Measurements from ENCODE around the gene ZNF428. TPM values are rescaled to one million over a fixed set of nuclear protein-coding genes. Genes with fewer than 3 reads are reported as not detected.

ZNF428 gene
- total and polyA plus RNA-seq, 2 donors (not counting 1 experiment from before 2014, with no cell fraction given): 17.2 to 43.9 TPM

DNA sequence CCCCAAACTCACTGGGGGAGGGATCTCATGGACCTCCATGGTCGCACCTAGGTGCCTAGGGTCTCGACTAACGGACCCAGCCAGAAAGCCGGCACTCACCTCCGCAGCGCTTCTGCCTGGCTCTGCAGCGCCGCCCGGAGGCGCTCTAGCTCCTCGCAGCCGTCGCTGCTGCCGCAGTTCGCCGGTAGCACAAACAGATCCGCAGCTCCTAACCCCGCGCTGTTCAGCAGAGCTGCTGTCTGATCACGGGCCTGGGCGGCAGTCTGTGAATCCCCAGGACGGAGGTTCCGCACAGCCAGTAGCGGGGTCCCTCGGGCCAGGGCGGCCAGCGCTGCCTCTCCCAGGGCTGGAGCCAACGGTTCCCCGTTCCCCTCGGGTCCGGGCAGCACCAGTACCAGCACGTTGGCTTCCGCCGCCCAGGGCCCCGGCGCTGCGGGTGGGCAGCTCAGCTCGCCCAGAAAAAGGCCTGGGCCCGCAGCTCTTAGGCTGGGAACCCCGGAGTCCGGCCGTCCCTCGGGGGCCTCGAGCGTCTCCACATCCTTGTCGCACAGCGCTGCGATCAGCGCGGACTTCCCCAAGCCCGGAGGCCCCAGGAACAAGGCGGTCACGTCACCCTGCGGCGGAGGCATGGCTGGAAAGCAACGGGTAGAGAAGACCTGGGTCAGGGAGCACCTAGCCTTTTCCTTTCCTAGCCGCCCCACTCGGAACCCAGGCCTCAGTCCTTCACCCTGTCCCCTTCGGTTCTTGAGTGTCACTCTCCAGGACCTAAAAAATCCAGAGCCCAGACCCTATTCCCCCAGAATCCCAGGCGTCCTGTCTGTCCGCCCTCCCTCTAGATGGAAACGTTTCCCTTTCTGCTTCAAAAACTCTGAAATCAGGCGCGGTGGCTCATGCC, 24.5 kb downstream of the ZNF428 start:
- Histone ChIP-seq H3K4me3 (replicated peaks in 1 of 4; ENCODE audit: control extremely low read depth in 1 of 4, insufficient read depth in 1 of 4, low read depth in 3 of 4, low read length in 4 of 4) (peak overlapping the region; percentile 52 to 90 (median 78)), H3K36me3 (ENCODE audit: control insufficient read depth, insufficient read depth, low read length) (peaks cover 27% of the 10 kb centered on the region), H3K4me1 (ENCODE audit: control insufficient read depth, extremely low read depth, insufficient read depth, low read length) (peaks cover 8% of the 10 kb centered on the region), H3K79me2 (ENCODE audit: control insufficient read depth, insufficient read depth, low read length) (peaks cover 42% of the 10 kb centered on the region), H3K9ac (ENCODE audit: insufficient read depth, low read length) (peak overlapping the region; percentile 79), H3K27ac (ENCODE audit: insufficient read depth, low read length) (peak overlapping the region; percentile 84), H2AFZ (ENCODE audit: low read length) (no peak overlapping the region), H4K20me1 (ENCODE audit: control insufficient read depth, extremely low read depth, insufficient read depth, low read length) (no peaks in the 10 kb centered on the region), H3K27me3 (ENCODE audit: control insufficient read depth, insufficient read depth, low read length) (no peaks in the 10 kb centered on the region), H3K9me3 (ENCODE audit: control insufficient read depth, insufficient read depth, low read depth, low read length) (no peaks in the 10 kb centered on the region), H3K4me2 (ENCODE audit: extremely low read depth, insufficient read depth, low read length) (peak overlapping the region; percentile 94)
- DNase-seq (ENCODE audit: low read depth in 2 of 2): peak; percentile 56 to 60
- TF ChIP-seq, protein P1, sequence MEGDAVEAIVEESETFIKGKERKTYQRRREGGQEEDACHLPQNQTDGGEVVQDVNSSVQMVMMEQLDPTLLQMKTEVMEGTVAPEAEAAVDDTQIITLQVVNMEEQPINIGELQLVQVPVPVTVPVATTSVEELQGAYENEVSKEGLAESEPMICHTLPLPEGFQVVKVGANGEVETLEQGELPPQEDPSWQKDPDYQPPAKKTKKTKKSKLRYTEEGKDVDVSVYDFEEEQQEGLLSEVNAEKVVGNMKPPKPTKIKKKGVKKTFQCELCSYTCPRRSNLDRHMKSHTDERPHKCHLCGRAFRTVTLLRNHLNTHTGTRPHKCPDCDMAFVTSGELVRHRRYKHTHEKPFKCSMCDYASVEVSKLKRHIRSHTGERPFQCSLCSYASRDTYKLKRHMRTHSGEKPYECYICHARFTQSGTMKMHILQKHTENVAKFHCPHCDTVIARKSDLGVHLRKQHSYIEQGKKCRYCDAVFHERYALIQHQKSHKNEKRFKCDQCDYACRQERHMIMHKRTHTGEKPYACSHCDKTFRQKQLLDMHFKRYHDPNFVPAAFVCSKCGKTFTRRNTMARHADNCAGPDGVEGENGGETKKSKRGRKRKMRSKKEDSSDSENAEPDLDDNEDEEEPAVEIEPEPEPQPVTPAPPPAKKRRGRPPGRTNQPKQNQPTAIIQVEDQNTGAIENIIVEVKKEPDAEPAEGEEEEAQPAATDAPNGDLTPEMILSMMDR (conservative IDR thresholded peaks at IDR 0.05 in 1 of 2, IDR thresholded peaks at IDR 0.05 in 1 of 2; ENCODE audit: low read depth in 1 of 2, low read length in 2 of 2): peak; percentile 82 to 85
- no peak for TF ChIP-seq EZH2 (IDR thresholded peaks at IDR 0.05; ENCODE audit: low read length, missing control alignments)

DNA sequence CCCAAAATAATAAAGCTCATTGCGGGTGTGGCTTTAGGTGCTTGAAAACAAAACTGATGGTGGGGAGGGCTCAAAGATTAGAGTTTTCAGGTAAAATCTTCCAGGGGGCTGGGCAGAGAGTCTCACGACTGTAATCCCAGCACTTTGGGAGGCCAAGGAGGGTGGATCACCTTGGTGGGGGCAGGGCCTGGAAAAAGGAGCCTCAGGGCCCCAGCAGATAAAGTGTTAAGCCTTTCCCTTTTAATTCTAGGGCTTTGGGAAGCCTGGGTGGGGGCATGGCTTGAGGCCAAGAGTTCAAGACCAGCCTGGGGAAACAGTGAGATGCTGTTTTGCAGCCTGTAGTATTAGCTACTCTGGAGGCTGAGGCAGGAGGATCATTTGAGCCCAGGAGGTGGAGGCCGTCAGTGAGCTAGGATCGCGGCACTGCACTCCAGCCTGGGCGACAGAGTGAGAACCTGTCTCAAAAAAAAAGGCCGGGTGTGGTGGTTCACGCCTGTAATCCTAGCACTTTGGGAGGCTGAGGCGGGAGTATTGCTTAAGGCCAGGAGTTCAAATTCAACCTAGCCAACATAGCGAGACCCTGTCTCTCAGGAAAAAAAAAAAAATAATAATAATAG, 25.2 kb downstream of the ZNF428 start:
- peaks cover 42% of the 10 kb centered on the region for H3K79me2 ChIP-seq (ENCODE audit: control insufficient read depth, insufficient read depth, low read length)
- DNase-seq (ENCODE audit: low read depth in 2 of 2): no peak
- peaks cover 8% of the 10 kb centered on the region for H3K4me1 ChIP-seq (ENCODE audit: control insufficient read depth, extremely low read depth, insufficient read depth, low read length)
- H3K9me3 ChIP-seq (ENCODE audit: control insufficient read depth, insufficient read depth, low read depth, low read length): no peaks in the 10 kb centered on the region
- H3K4me3 ChIP-seq (replicated peaks in 1 of 4; ENCODE audit: control extremely low read depth in 1 of 4, insufficient read depth in 1 of 4, low read depth in 3 of 4, low read length in 4 of 4): peak overlapping the region; percentile 52 to 90 (median 78)
- H4K20me1 ChIP-seq (ENCODE audit: control insufficient read depth, extremely low read depth, insufficient read depth, low read length): no peaks in the 10 kb centered on the region
- H3K36me3 ChIP-seq (ENCODE audit: control insufficient read depth, insufficient read depth, low read length): peaks cover 23% of the 10 kb centered on the region
- H3K27me3 ChIP-seq (ENCODE audit: control insufficient read depth, insufficient read depth, low read length): no peaks in the 10 kb centered on the region
- no peak overlapping the region for H2AFZ ChIP-seq (ENCODE audit: low read length)
- no peak overlapping the region for H3K27ac ChIP-seq (ENCODE audit: insufficient read depth, low read length)
- TF ChIP-seq, protein P1 (conservative IDR thresholded peaks at IDR 0.05 in 1 of 2, IDR thresholded peaks at IDR 0.05 in 1 of 2; ENCODE audit: low read depth in 1 of 2, low read length in 2 of 2): no peak
- TF ChIP-seq EZH2 (IDR thresholded peaks at IDR 0.05; ENCODE audit: low read length, missing control alignments): no peak
- H3K9ac ChIP-seq (ENCODE audit: insufficient read depth, low read length): no peak overlapping the region
- peak overlapping the region; percentile 94 for H3K4me2 ChIP-seq (ENCODE audit: extremely low read depth, insufficient read depth, low read length)

- Histone ChIP-seq H3K4me2 (ENCODE audit: extremely low read depth, insufficient read depth, low read length) (no peak overlapping the region), H3K79me2 (ENCODE audit: control insufficient read depth, insufficient read depth, low read length) (peaks cover 33% of the 10 kb centered on the region), H3K36me3 (ENCODE audit: control insufficient read depth, insufficient read depth, low read length) (peaks cover 17% of the 10 kb centered on the region), H3K27ac (ENCODE audit: insufficient read depth, low read length) (no peak overlapping the region), H3K4me1 (ENCODE audit: control insufficient read depth, extremely low read depth, insufficient read depth, low read length) (peaks cover 4% of the 10 kb centered on the region), H4K20me1 (ENCODE audit: control insufficient read depth, extremely low read depth, insufficient read depth, low read length) (no peaks in the 10 kb centered on the region), H3K9me3 (ENCODE audit: control insufficient read depth, insufficient read depth, low read depth, low read length) (no peaks in the 10 kb centered on the region), H2AFZ (ENCODE audit: low read length) (no peak overlapping the region), H3K4me3 (replicated peaks in 1 of 4; ENCODE audit: control extremely low read depth in 1 of 4, insufficient read depth in 1 of 4, low read depth in 3 of 4, low read length in 4 of 4) (no peak overlapping the region), H3K9ac (ENCODE audit: insufficient read depth, low read length) (no peak overlapping the region), H3K27me3 (ENCODE audit: control insufficient read depth, insufficient read depth, low read length) (no peaks in the 10 kb centered on the region)
- no peak for TF ChIP-seq EZH2 (IDR thresholded peaks at IDR 0.05; ENCODE audit: low read length, missing control alignments)
- TF ChIP-seq, protein P1 (conservative IDR thresholded peaks at IDR 0.05 in 1 of 2, IDR thresholded peaks at IDR 0.05 in 1 of 2; ENCODE audit: low read depth in 1 of 2, low read length in 2 of 2): no peak
- DNase-seq (ENCODE audit: low read depth in 2 of 2): no peak
Measured at GRCh38 chr19:43592800-43593350, 26.6 kb downstream of the ZNF428 start.
